ACC112 (cell line): ENCODE measurements around the gene MARK1.

Source experiments
- H2AFZ ChIP-seq: fragments of 200-600 bp; sonication (generic); one replicate; pipeline ENCODE4 v1.6.0; 2017; ENCODE audit warnings: antibody characterized with exemption, low read length; ENCODE audit not compliant: unreplicated experiment
- H3K27ac ChIP-seq: fragments of 200-600 bp; sonication (generic); 2 replicates; pipeline ENCODE4 v1.5.1; 2014; ENCODE audit warnings: low read depth, mild to moderate bottlenecking, antibody characterized with exemption, low read length, moderate library complexity
- H3K27me3 ChIP-seq: fragments of 200-600 bp; sonication (generic); 2 replicates; pipeline ENCODE4 v1.6.1; 2014; ENCODE audit warnings: mild to moderate bottlenecking, antibody characterized with exemption, low read length, moderate library complexity, mixed read lengths; ENCODE audit not compliant: insufficient read depth
- H3K36me3 ChIP-seq: fragments of 200-600 bp; sonication (generic); 2 replicates; pipeline ENCODE4 v1.6.1; 2016; ENCODE audit warnings: mild to moderate bottlenecking, antibody characterized with exemption, low read length, moderate library complexity, mixed read lengths; ENCODE audit not compliant: insufficient read depth
- H3K4me1 ChIP-seq: fragments of 200-600 bp; sonication (generic); one replicate; pipeline ENCODE4 v1.6.1; 2016; ENCODE audit warnings: low read length, mixed read lengths; ENCODE audit not compliant: insufficient read depth, unreplicated experiment, control insufficient read depth
- H3K4me3 ChIP-seq: fragments of 200-600 bp; sonication (generic); 2 replicates; pipeline ENCODE4 v1.5.1; 2014; ENCODE audit warnings: mild to moderate bottlenecking, low read depth, low read length
- H3K79me2 ChIP-seq: fragments of 200-600 bp; sonication (generic); one replicate; pipeline ENCODE4 v1.6.0; 2016; ENCODE audit warnings: low read length; ENCODE audit not compliant: control insufficient read depth, unreplicated experiment, insufficient read depth

Gene MARK1

GRCh38 chr1:220710333-220710732, 182.4 kb downstream of the MARK1 start:
- Histone ChIP-seq H3K79me2 (no peaks in the 10 kb centered on the region), H3K27ac (no peak overlapping the region), H3K4me1 (no peaks in the 10 kb centered on the region)

GRCh38 chr1:220711056-220711809, 183.3 kb downstream of the MARK1 start:
- Histone ChIP-seq H3K27ac (no peak overlapping the region), H3K27me3 (peaks cover 18% of the 10 kb centered on the region), H2AFZ (no peak overlapping the region), H3K4me3 (no peak overlapping the region), H3K36me3 (no peaks in the 10 kb centered on the region), H3K79me2 (no peaks in the 10 kb centered on the region), H3K4me1 (no peaks in the 10 kb centered on the region)

More at GRCh38 chr1:220710333-220710732, 182.4 kb downstream of the MARK1 start:
- Histone ChIP-seq H3K27me3 (peaks cover 11% of the 10 kb centered on the region), H3K4me3 (no peak overlapping the region), H2AFZ (no peak overlapping the region), H3K36me3 (no peaks in the 10 kb centered on the region)
